ENCODE data around the gene ABCA7.

DNA sequence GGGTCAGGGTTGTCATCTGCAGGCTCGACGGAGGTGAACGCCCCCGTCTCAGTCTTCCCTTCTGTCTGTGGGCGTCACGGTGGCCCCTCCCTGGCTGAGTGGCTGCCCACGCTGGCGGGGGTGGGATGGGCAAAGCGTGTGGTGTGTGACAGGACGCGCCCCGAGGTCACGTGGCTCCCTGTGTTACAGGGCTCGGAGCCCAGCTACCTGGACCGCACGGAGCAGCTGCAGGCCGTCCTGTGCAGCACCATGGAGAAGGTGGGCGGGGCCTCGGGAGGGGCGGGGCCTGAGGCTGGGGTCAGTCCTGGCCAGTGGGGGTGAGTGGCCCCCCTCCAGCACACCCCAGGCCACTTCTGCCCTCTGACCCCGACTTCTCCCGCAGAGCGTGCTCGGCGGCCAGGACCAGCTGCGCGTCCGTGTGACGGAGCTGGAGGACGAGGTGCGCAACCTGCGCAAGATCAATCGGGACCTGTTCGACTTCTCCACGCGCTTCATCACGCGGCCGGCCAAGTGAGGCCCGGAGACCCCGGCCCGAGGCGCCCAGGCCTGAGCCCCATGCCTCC is 46.0 kb upstream of the ABCA7 start:
- TF ChIP-seq, protein P1, sequence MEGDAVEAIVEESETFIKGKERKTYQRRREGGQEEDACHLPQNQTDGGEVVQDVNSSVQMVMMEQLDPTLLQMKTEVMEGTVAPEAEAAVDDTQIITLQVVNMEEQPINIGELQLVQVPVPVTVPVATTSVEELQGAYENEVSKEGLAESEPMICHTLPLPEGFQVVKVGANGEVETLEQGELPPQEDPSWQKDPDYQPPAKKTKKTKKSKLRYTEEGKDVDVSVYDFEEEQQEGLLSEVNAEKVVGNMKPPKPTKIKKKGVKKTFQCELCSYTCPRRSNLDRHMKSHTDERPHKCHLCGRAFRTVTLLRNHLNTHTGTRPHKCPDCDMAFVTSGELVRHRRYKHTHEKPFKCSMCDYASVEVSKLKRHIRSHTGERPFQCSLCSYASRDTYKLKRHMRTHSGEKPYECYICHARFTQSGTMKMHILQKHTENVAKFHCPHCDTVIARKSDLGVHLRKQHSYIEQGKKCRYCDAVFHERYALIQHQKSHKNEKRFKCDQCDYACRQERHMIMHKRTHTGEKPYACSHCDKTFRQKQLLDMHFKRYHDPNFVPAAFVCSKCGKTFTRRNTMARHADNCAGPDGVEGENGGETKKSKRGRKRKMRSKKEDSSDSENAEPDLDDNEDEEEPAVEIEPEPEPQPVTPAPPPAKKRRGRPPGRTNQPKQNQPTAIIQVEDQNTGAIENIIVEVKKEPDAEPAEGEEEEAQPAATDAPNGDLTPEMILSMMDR (conservative IDR thresholded peaks at IDR 0.05), result no peak
- no peak for TF ChIP-seq ZFX (IDR thresholded peaks at IDR 0.05)
